K562 (cell line): ENCODE data around the gene PCDHB6. TPM values are rescaled to one million over a fixed set of nuclear protein-coding genes. Genes with fewer than 3 reads are reported as not detected.
A peak's percentile ranks its signal among the peaks of the same experiment; 100 is the strongest.

Experiments used
- ATAC-seq: fragments of 200-7000 bp; cut with Tn5 transposase; 3 replicates; pipeline ENCODE4 v1.9.1; 2020; ENCODE audit warnings: moderate library complexity
- BruUV-seq: library from RNA; stranded (reverse); fragments of 400-500 nt; replicated peaks from 2 replicates; lab custom pipeline; 2021; lab: Mats Ljungman, UMichigan
- CTCF ChIA-PET: fragments of 300-600 bp; formaldehyde crosslinking; extraction: SDS; loops from one replicate; lab custom pipeline; 2021; ENCODE audit warnings: low intra/inter-chr PET ratio; lab: Yijun Ruan, JAX
- POLR2A ChIA-PET: fragments of 300-600, 350-650 bp; sonication (Branson Sonifier 250); formaldehyde crosslinking; extraction: SDS; loops from one replicate; lab custom pipeline; 2021; ENCODE audit warnings: antibody characterized with exemption, inconsistent platforms; lab: Yijun Ruan, JAX
- DNase-seq, 4 experiments: peaks; one replicate each; pipeline versions ENCODE4 v3.0.0 to v3.0.0-alpha.2; 2011 to 2018; ENCODE audit warnings: low spot score in 3 of 4, mixed read lengths in 3 of 4; ENCODE audit errors: extremely low read depth in 1 of 4
- FAIRE-seq: peaks from 2 replicates; lab custom pipeline; 2011; peaks lifted over from hg19 to GRCh38; lab: Jason Lieb, UNC
- H2AFZ ChIP-seq: 2 replicates; pipeline ENCODE4 v1.6.0; 2011; ENCODE audit warnings: low read depth, low read length, control low read depth, inconsistent platforms
- H3K27ac ChIP-seq: fragments of 200-600 bp; 3 replicates; pipeline ENCODE4 v1.8.0; 2011; ENCODE audit warnings: low read depth, mild to moderate bottlenecking, control low read depth, inconsistent platforms, low read length, moderate library complexity, mixed read lengths; ENCODE audit errors: extremely low read depth
- H3K27me3 ChIP-seq, 2 experiments: fragments of 300-600 bp in 1 of 2; 2 replicates in 1 of 2; 3 replicates in 1 of 2; pipeline versions ENCODE4 v1.6.0 to v1.8.0; 2011; ENCODE audit warnings: inconsistent platforms in 2 of 2, low read length in 2 of 2, mild to moderate bottlenecking in 1 of 2, mixed read lengths in 1 of 2, moderate library complexity in 1 of 2; ENCODE audit not compliant: control insufficient read depth in 2 of 2, insufficient read depth in 2 of 2
- H3K36me3 ChIP-seq: fragments of 300-600 bp; 3 replicates; pipeline ENCODE4 v1.8.0; 2011; ENCODE audit warnings: mild to moderate bottlenecking, low read length, inconsistent platforms; ENCODE audit not compliant: control insufficient read depth, insufficient read depth
- H3K4me1 ChIP-seq, 2 experiments: fragments of 200-600 bp in 1 of 2; replicated peaks in 1 of 2; 2 replicates in 1 of 2; 3 replicates in 1 of 2; pipeline versions ENCODE4 v1.5.1 to v1.8.0; 2011; ENCODE audit warnings: inconsistent platforms in 2 of 2, low read length in 2 of 2, mild to moderate bottlenecking in 1 of 2, mixed read lengths in 1 of 2, moderate library complexity in 1 of 2; ENCODE audit not compliant: control insufficient read depth in 2 of 2, insufficient read depth in 2 of 2
- H3K4me2 ChIP-seq: 2 replicates; pipeline ENCODE4 v1.6.1; 2011; ENCODE audit warnings: low read length, control low read depth, inconsistent platforms, mixed read lengths; ENCODE audit not compliant: insufficient read depth
- H3K4me3 ChIP-seq: fragments of 200-600 bp; sonication (generic), shearing (Covaris generic); 2 replicates; pipeline ENCODE4 v1.5.1; 2016; ENCODE audit warnings: control low read depth, inconsistent platforms
- H3K79me2 ChIP-seq: fragments of 200-600 bp; 3 replicates; pipeline ENCODE4 v1.8.0; 2011; ENCODE audit warnings: low read length, inconsistent platforms; ENCODE audit not compliant: control insufficient read depth, insufficient read depth
- H3K9ac ChIP-seq, 2 experiments: 2 replicates each; pipeline versions ENCODE4 v1.6.0 to v1.6.1; 2011; ENCODE audit warnings: low read depth in 2 of 2, low read length in 2 of 2, control low read depth in 1 of 2, inconsistent platforms in 1 of 2, mild to moderate bottlenecking in 1 of 2, mixed read lengths in 1 of 2; ENCODE audit not compliant: insufficient read depth in 1 of 2
- H3K9me1 ChIP-seq: one replicate; pipeline ENCODE4 v1.6.0; 2011; ENCODE audit warnings: inconsistent platforms, mild to moderate bottlenecking, low read length, moderate library complexity; ENCODE audit not compliant: control insufficient read depth, insufficient read depth
- H3K9me3 ChIP-seq: replicated peaks from 2 replicates; pipeline ENCODE4 v1.5.1; 2011; ENCODE audit warnings: low read depth, low read length, inconsistent platforms; ENCODE audit not compliant: control insufficient read depth, insufficient read depth
- H4K20me1 ChIP-seq: replicated peaks from 2 replicates; pipeline ENCODE4 v1.6.1; 2011; ENCODE audit warnings: low read length, inconsistent platforms, mixed read lengths; ENCODE audit not compliant: control insufficient read depth, insufficient read depth
- CHD1 ChIP-seq: fragments of 200-600 bp; sonication (generic); IDR thresholded peaks from one replicate; pipeline ENCODE4 v1.6.1; 2012; ENCODE audit warnings: mild to moderate bottlenecking, moderate library complexity, low read length, inconsistent platforms
- KDM4B ChIP-seq, 2 experiments: fragments of 450-650 bp in 1 of 2; sonication (generic) in 1 of 2; IDR thresholded peaks; 2 replicates each; pipeline ENCODE4 v1.6.1; 2016 to 2017; ENCODE audit warnings: borderline replicate concordance in 2 of 2, antibody characterized with exemption in 1 of 2, low read depth in 1 of 2, mild to moderate bottlenecking in 1 of 2
- NFE2 ChIP-seq: IDR thresholded peaks from 2 replicates; pipeline ENCODE4 v1.6.1; 2014; ENCODE audit warnings: antibody characterized with exemption, low read depth
- NFE2L1 ChIP-seq: fragments of 450-650 bp; IDR thresholded peaks from 2 replicates; pipeline ENCODE4 v1.6.1; 2016; ENCODE audit warnings: missing genetic modification characterization, low read depth, mild to moderate bottlenecking, missing compliant biosample characterization, moderate library complexity, borderline replicate concordance
- PTBP1 ChIP-seq: fragments of 200-400 bp; formaldehyde crosslinking; IDR thresholded peaks from 2 replicates; pipeline ENCODE4 v1.6.1; 2017; ENCODE audit warnings: low read depth, low read length
- PURB ChIP-seq: sonication (generic); formaldehyde crosslinking; IDR thresholded peaks from 2 replicates; pipeline ENCODE4 v1.9.0; 2021; ENCODE audit warnings: low read depth, mild to moderate bottlenecking, missing genetic modification reagents
- TGIF2 ChIP-seq: sonication (generic); formaldehyde crosslinking; IDR thresholded peaks from 2 replicates; pipeline ENCODE4 v1.8.1; 2022; ENCODE audit warnings: mild to moderate bottlenecking, missing genetic modification reagents, moderate library complexity
- ZKSCAN3 ChIP-seq: fragments of 250-450 bp; sonication (Bioruptor Pico); IDR thresholded peaks from 2 replicates; pipeline ENCODE4 v1.4.0; 2020
- ZNF224 ChIP-seq: sonication (generic); formaldehyde crosslinking; IDR thresholded peaks from 2 replicates; pipeline ENCODE4 v1.8.0; 2022; ENCODE audit warnings: mild to moderate bottlenecking, missing genetic modification reagents
- ZNF41 ChIP-seq: fragments of 250-450 bp; sonication (Bioruptor Pico); conservative IDR thresholded peaks from 2 replicates; pipeline ENCODE4 v1.4.0; 2020; ENCODE audit warnings: mild to moderate bottlenecking
- WGBS: fragments of 100-300 bp; shearing (Covaris generic); methylation state at CpG from one replicate; pipeline ENCODE4 v1.1.6; 2016; ENCODE audit warnings: low coverage, mixed read lengths; ENCODE audit not compliant: insufficient coverage; ENCODE audit errors: missing lambda C conversion rate; 5-methylcytosine and 5-hydroxymethylcytosine counted together
- in situ Hi-C: fragments of 300-500 bp; cut with MboI; formaldehyde crosslinking; loops from 4 replicates; pipeline ENCODE4 v1.15.0; 2018; ENCODE audit warnings: inconsistent platforms, mixed read lengths
- intact Hi-C: fragments of 100-400 bp; cut with micrococcal nuclease; formaldehyde crosslinking; loops from 2 replicates; pipeline ENCODE4 v1.14.2; 2022
- polyA plus RNA-seq, 8 experiments: library from polyadenylated mRNA; depleted of rRNA in 4 of 8; stranded (reverse) in 5 of 8; unstranded in 3 of 8; fragments of >200 nt; fragmentation: Nextera tagmentation in 2 of 8; fragmentation: Illumina TruSeq in 1 of 8; extraction: Ambion mirVana in 2 of 8; extraction: Trizol in 1 of 8; gene quantifications; 2 replicates each; pipeline versions ENCODE4 v1.2.1 to v1.2.3, GENCODE V29; 2011 to 2014; ENCODE audit warnings: inconsistent platforms in 1 of 8, missing spikeins in 1 of 8
- total RNA-seq, 7 experiments: library from RNA; depleted of rRNA in 6 of 7; stranded (reverse); fragments of >200 nt in 6 of 7; fragmentation: Illumina TruSeq in 2 of 7; extraction: Trizol in 2 of 7; gene quantifications; 2 replicates each; pipeline versions ENCODE4 v1.2.1 to v1.2.3, GENCODE V29; 2011 to 2021; ENCODE audit warnings: low replicate concordance in 1 of 7
- TF ChIP-seq, protein P1 (sequence below): sonication (generic); formaldehyde crosslinking; IDR thresholded peaks from 2 replicates; pipeline ENCODE4 v1.8.0; 2023; ENCODE audit warnings: mild to moderate bottlenecking, missing genetic modification reagents
- TF ChIP-seq, protein P2 (sequence below): sonication (generic); formaldehyde crosslinking; IDR thresholded peaks from 2 replicates; pipeline ENCODE4 v1.8.0; 2022; ENCODE audit warnings: mild to moderate bottlenecking, missing genetic modification reagents

Gene PCDHB6
- total and polyA plus RNA-seq, 9 of the 15 experiments (the other 6 are each of a cell fraction or from before 2014, with no cell fraction given), result not detected

DNA sequence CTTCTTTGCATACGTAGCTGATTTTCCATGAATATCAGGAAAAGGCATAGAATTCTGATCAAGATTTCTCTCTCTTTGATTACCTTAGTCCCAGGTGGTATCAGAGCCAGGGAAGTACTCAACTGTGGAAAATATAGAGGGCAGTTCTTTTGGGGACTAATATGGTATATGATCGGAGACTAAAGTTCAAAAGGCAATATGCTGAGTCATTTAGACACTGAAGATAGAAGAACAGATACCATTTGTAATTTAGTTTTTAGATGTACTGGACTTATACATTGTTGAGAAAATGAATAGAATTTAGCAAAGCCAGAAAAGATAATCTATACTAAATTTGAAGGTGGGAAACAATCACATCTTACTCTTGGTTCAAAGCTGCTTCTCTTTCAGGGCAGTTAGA lies 44.5 kb upstream of the PCDHB6 start:
- Histone ChIP-seq H3K9me3 (no peaks in the 10 kb centered on the region), H3K36me3 (no peaks in the 10 kb centered on the region), H3K27me3 (no peaks in the 10 kb centered on the region), H3K4me2 (no peak overlapping the region), H2AFZ (no peak overlapping the region), H3K27ac (no peak overlapping the region), H3K9ac (no peak overlapping the region), H3K4me1 (no peaks in the 10 kb centered on the region), H4K20me1 (no peaks in the 10 kb centered on the region), H3K4me3 (no peak overlapping the region), H3K9me1 (no peaks in the 10 kb centered on the region), H3K79me2 (no peaks in the 10 kb centered on the region)
- in situ Hi-C loops (no loop called here), intact Hi-C loops (no loop called here)
- no peak for FAIRE-seq
- POLR2A ChIA-PET, result no interaction called here
- BruUV-seq, result no TSS peak
- no peak for TF ChIP-seq CHD1
- 0 out of 2 replicates have a peak, but pooled peaks have one; percentile 13 for TF ChIP-seq NFE2
- peak; percentile 52; the same call in 1 of the 2 replicates for TF ChIP-seq NFE2L1 (tag)
- DNase-seq, result no peak
- no peak for ATAC-seq
- 3% methylated on average over 2 of the region's 2 CpGs for WGBS
- CTCF ChIA-PET, result no interaction called here

DNA sequence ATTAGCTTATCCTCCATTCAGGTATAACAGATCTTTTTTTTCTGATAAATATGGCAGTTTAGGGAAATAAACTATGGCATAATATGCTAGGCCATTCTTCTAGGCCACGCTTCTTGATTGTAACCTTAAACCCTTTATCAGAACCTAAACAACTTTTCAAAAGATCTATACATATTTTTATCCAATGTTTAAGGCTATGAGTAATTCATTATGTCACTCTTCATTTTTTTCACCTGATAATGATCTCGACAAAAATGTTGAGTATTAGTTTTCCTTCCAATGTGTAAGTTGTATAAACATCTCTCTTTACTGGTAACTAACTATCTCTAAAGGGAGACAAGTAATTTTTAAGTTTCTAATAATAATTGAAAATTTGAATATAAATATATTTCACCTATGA lies 30.6 kb upstream of the PCDHB6 start:
- in situ Hi-C loops (no loop called here), intact Hi-C loops (no loop called here)
- Histone ChIP-seq H3K36me3 (no peaks in the 10 kb centered on the region), H3K27me3 (no peaks in the 10 kb centered on the region; a peak in 1 of 5 replicates), H2AFZ (no peak overlapping the region), H3K9me1 (no peaks in the 10 kb centered on the region), H3K4me3 (no peak overlapping the region), H3K27ac (no peak overlapping the region), H3K4me2 (no peak overlapping the region), H4K20me1 (no peaks in the 10 kb centered on the region), H3K79me2 (no peaks in the 10 kb centered on the region), H3K9ac (no peak overlapping the region), H3K9me3 (no peaks in the 10 kb centered on the region), H3K4me1 (no peaks in the 10 kb centered on the region)
- 0% methylated on average over 2 of the region's 2 CpGs for WGBS
- POLR2A ChIA-PET, result no interaction called here
- BruUV-seq, result no TSS peak
- DNase-seq, result no peak
- no peak for ATAC-seq
- CTCF ChIA-PET, result no interaction called here
- FAIRE-seq, result no peak
- TF ChIP-seq ZNF224 (no peak), TGIF2 (CRISPR knock-in tag) (no peak), ZNF41 (no peak), PURB (CRISPR knock-in tag) (no peak), KDM4B (IDR thresholded peaks at IDR 0.05; ENCODE audit: borderline replicate concordance in 2 of 2, low read depth in 1 of 2) (no peak), PTBP1 (no peak), ZKSCAN3 (CRISPR knock-in tag) (no peak), CHD1 (no peak)
- TF ChIP-seq, protein P1, sequence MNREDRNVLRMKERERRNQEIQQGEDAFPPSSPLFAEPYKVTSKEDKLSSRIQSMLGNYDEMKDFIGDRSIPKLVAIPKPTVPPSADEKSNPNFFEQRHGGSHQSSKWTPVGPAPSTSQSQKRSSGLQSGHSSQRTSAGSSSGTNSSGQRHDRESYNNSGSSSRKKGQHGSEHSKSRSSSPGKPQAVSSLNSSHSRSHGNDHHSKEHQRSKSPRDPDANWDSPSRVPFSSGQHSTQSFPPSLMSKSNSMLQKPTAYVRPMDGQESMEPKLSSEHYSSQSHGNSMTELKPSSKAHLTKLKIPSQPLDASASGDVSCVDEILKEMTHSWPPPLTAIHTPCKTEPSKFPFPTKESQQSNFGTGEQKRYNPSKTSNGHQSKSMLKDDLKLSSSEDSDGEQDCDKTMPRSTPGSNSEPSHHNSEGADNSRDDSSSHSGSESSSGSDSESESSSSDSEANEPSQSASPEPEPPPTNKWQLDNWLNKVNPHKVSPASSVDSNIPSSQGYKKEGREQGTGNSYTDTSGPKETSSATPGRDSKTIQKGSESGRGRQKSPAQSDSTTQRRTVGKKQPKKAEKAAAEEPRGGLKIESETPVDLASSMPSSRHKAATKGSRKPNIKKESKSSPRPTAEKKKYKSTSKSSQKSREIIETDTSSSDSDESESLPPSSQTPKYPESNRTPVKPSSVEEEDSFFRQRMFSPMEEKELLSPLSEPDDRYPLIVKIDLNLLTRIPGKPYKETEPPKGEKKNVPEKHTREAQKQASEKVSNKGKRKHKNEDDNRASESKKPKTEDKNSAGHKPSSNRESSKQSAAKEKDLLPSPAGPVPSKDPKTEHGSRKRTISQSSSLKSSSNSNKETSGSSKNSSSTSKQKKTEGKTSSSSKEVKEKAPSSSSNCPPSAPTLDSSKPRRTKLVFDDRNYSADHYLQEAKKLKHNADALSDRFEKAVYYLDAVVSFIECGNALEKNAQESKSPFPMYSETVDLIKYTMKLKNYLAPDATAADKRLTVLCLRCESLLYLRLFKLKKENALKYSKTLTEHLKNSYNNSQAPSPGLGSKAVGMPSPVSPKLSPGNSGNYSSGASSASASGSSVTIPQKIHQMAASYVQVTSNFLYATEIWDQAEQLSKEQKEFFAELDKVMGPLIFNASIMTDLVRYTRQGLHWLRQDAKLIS (CRISPR knock-in tag), result no peak
- TF ChIP-seq, protein P2, sequence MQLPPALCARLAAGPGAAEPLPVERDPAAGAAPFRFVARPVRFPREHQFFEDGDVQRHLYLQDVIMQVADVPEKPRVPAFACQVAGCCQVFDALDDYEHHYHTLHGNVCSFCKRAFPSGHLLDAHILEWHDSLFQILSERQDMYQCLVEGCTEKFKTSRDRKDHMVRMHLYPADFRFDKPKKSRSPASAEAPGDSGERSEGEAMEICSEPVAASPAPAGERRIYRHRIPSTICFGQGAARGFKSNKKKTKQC (CRISPR knock-in tag), result no peak
